OCI-LY3 (cell line): ENCODE results near the gene DPP6.
"Not testable (repeated sequence)": the region's sequence is repeated elsewhere in the genome, so short reads cannot be mapped to it uniquely, and the experiment has no call there.

ENCODE experiments used
- EZH2phosphoT487 ChIP-seq: fragments of 200-600 bp; shearing (Covaris generic); IDR thresholded peaks from 2 replicates; pipeline ENCODE4 v1.6.1; 2018; ENCODE audit warnings: antibody characterized with exemption, mixed run types, low read depth
- TF ChIP-seq, protein P1 (sequence below): fragments of 200-600, 300-600 bp; sonication (generic); IDR thresholded peaks from 2 replicates; pipeline ENCODE4 v1.5.1; 2014; ENCODE audit warnings: antibody characterized with exemption, low read length, low read depth

DNA sequence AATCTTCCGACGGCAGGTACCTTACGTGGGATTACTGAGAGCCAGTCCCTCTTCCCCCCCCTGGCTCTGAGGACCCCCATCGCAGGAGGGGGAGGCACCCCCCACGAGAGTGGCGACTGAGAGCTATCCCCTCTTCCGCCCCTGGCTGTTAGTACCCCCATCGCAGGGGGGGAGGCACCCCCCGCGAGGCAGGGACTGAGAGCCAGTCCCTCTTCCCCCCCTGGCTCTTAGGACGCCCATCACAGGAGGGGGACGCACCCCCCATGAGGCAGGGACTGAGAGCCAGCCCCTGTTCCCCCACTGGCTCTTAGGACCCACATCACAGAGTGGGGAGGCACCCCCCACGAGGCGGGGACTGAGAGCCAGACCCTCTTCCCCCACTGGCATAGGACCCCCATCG lies 8.4 kb downstream of the DPP6 start:
- TF ChIP-seq, protein P1, sequence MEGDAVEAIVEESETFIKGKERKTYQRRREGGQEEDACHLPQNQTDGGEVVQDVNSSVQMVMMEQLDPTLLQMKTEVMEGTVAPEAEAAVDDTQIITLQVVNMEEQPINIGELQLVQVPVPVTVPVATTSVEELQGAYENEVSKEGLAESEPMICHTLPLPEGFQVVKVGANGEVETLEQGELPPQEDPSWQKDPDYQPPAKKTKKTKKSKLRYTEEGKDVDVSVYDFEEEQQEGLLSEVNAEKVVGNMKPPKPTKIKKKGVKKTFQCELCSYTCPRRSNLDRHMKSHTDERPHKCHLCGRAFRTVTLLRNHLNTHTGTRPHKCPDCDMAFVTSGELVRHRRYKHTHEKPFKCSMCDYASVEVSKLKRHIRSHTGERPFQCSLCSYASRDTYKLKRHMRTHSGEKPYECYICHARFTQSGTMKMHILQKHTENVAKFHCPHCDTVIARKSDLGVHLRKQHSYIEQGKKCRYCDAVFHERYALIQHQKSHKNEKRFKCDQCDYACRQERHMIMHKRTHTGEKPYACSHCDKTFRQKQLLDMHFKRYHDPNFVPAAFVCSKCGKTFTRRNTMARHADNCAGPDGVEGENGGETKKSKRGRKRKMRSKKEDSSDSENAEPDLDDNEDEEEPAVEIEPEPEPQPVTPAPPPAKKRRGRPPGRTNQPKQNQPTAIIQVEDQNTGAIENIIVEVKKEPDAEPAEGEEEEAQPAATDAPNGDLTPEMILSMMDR: not testable (repeated sequence)
- not testable (repeated sequence) for TF ChIP-seq EZH2phosphoT487
